HepG2 (cell line): ENCODE results near the gene GPR137. TPM values are rescaled to one million over a fixed set of nuclear protein-coding genes. Genes with fewer than 3 reads are reported as not detected.

Source experiments
- AFF4 ChIP-seq: sonication (generic); formaldehyde crosslinking; IDR thresholded peaks from 2 replicates; pipeline ENCODE4 v1.4.0; 2020; ENCODE audit warnings: missing genetic modification reagents
- CTCF ChIP-seq: sonication (generic); formaldehyde crosslinking; IDR thresholded peaks from 2 replicates; pipeline ENCODE4 v1.5.0; 2020; ENCODE audit warnings: mild to moderate bottlenecking, missing genetic modification reagents, moderate library complexity
- DNMT3B ChIP-seq: conservative IDR thresholded peaks from 2 replicates; pipeline ENCODE4 v1.6.1; 2016; ENCODE audit warnings: missing biosample characterization, control low read depth
- HBP1 ChIP-seq: IDR thresholded peaks from 2 replicates; pipeline ENCODE4 v1.6.1; 2016; ENCODE audit warnings: low read depth, control low read depth
- HOXA5 ChIP-seq: sonication (generic); formaldehyde crosslinking; IDR thresholded peaks from 2 replicates; pipeline ENCODE4 v1.4.0; 2020; ENCODE audit warnings: missing genetic modification reagents
- KLF6 ChIP-seq: IDR thresholded peaks from 2 replicates; pipeline ENCODE4 v1.8.0; 2016; ENCODE audit warnings: missing biosample characterization, missing genetic modification reagents
- NFE2L2 ChIP-seq: fragments of 150-350 bp; IDR thresholded peaks from 2 replicates; pipeline ENCODE4 v1.6.1; 2014; ENCODE audit warnings: low read length
- RNF2 ChIP-seq: fragments of 450-650 bp; conservative IDR thresholded peaks from 2 replicates; pipeline ENCODE4 v1.6.1; 2016; ENCODE audit warnings: low read depth
- SRSF9 ChIP-seq: fragments of 200-400 bp; formaldehyde crosslinking; IDR thresholded peaks from 2 replicates; pipeline ENCODE4 v1.6.1; 2018; ENCODE audit warnings: borderline replicate concordance, mild to moderate bottlenecking, low read depth, low read length; ENCODE audit not compliant: insufficient read depth, poor library complexity, severe bottlenecking
- TRIM22 ChIP-seq: fragments of 450-650 bp; IDR thresholded peaks from 2 replicates; pipeline ENCODE4 v1.6.1; 2017
- ZBTB8A ChIP-seq: sonication (generic); formaldehyde crosslinking; IDR thresholded peaks from 2 replicates; pipeline ENCODE4 v1.4.0; 2020; ENCODE audit warnings: mild to moderate bottlenecking, low read depth, missing genetic modification reagents, borderline replicate concordance
- ZFP91 ChIP-seq: sonication (generic); formaldehyde crosslinking; IDR thresholded peaks from 2 replicates; pipeline ENCODE4 v1.9.0; 2022; ENCODE audit warnings: missing genetic modification reagents, mild to moderate bottlenecking, borderline replicate concordance
- ZNF557 ChIP-seq: sonication (generic); formaldehyde crosslinking; IDR thresholded peaks from 2 replicates; pipeline ENCODE4 v1.4.0; 2020; ENCODE audit warnings: missing genetic modification reagents
- ZNF580 ChIP-seq: IDR thresholded peaks from 2 replicates; pipeline ENCODE4 v1.6.1; 2016; ENCODE audit warnings: low read depth, borderline replicate concordance
- ZNF775 ChIP-seq: sonication (generic); formaldehyde crosslinking; IDR thresholded peaks from 2 replicates; pipeline ENCODE4 v1.4.0; 2020; ENCODE audit warnings: missing genetic modification reagents, mild to moderate bottlenecking, moderate library complexity, borderline replicate concordance
- ZNF782 ChIP-seq: sonication (generic); formaldehyde crosslinking; IDR thresholded peaks from 2 replicates; pipeline ENCODE4 v1.4.0; 2020; ENCODE audit warnings: missing genetic modification reagents, mild to moderate bottlenecking, borderline replicate concordance
- ZNF839 ChIP-seq: sonication (generic); formaldehyde crosslinking; IDR thresholded peaks from 2 replicates; pipeline ENCODE4 v1.4.0; 2020; ENCODE audit warnings: missing genetic modification reagents, mild to moderate bottlenecking, borderline replicate concordance
- polyA plus RNA-seq, 8 experiments: library from polyadenylated mRNA; depleted of rRNA in 3 of 8; stranded (reverse) in 7 of 8; unstranded in 1 of 8; fragments of >200 nt; fragmentation: Illumina TruSeq in 4 of 8; extraction: Trizol in 4 of 8; gene quantifications; 2 replicates each; pipeline versions ENCODE4 v1.2.1 to v1.2.3, GENCODE V29; 2011 to 2016; ENCODE audit warnings: low read depth in 4 of 8, missing spikeins in 1 of 8, mixed read lengths in 1 of 8; ENCODE audit not compliant: insufficient read depth in 1 of 8
- total RNA-seq, 5 experiments: library from RNA; depleted of rRNA; stranded (reverse); fragments of >200 nt; fragmentation: Illumina TruSeq; extraction: Trizol; gene quantifications; 2 replicates each; pipeline ENCODE4 v1.2.3, GENCODE V29; 2016; ENCODE audit warnings: low read depth in 1 of 5

GPR137 gene
- total and polyA plus RNA-seq, 2 of the 13 experiments (the other 11 are each of a cell fraction or from before 2014, with no cell fraction given) = 8.5 to 13.2 TPM

GRCh38 chr11:64245797-64246620 lies 39.6 kb upstream of the GPR137 start (continued):
- TF ChIP-seq ZNF775 (CRISPR knock-in tag) (no peak), ZNF580 (CRISPR knock-in tag) (no peak), ZNF557 (CRISPR knock-in tag) (no peak), ZNF839 (CRISPR knock-in tag) (0 out of 2 replicates have a peak, but pooled peaks have one; percentile 65), HBP1 (peak; percentile 52; the same call in 1 of the 2 replicates), KLF6 (0 out of 2 replicates have a peak, but pooled peaks have one; percentile 25), HOXA5 (CRISPR knock-in tag) (no peak), ZFP91 (peak; percentile 47; the same call in 1 of the 2 replicates), CTCF (CRISPR knock-in tag) (no peak), ZBTB8A (CRISPR knock-in tag) (no peak), RNF2 (no peak), DNMT3B (CRISPR knock-in tag) (no peak), AFF4 (CRISPR knock-in tag) (no peak), TRIM22 (no peak), NFE2L2 (no peak), ZNF782 (CRISPR knock-in tag) (no peak), SRSF9 (no peak)
